ENCODE results near the gene RPS6KA4. TPM values are rescaled to one million over a fixed set of nuclear protein-coding genes. Genes with fewer than 3 reads are reported as not detected.

Gene RPS6KA4
- total and polyA plus RNA-seq, 2 of the 13 experiments (the other 11 are each of a cell fraction or from before 2014, with no cell fraction given), result 8.9 to 14.2 TPM

DNA sequence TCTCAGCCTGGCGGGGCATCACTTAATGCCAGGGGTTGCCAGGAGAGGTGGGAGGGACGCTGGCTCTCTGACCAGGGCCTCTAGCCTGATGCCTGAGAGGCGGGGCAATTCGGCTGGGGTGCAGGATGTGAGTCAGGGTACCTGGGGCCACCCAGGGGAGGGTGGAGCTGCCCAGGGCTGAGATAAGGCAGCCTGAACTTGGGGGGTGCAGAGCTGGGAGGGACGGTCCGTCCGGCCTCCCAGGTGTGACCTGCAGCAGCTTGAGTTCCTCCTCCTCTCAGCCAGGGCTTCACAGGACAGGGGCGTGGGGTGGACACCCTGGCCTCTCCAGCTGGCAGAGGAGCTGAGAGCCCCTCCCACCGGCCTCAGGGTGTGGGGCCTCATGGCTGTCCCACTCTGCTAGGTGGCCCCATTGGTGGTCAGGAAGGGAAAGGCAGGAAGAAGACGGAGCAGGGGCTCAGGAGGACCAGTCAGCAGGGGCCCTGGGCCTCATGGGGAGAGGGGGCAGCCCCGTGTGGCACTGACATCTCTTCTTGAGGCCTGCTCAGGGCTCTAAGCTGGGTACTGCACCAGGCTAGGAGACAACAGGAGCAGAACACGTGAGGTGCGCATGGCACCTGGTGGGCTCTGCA is 942 bp upstream of the RPS6KA4 start (continued):
- no peak for TF ChIP-seq SALL2 (CRISPR knock-in tag; IDR thresholded peaks at IDR 0.05)
- TF ChIP-seq CREB1 (IDR thresholded peaks at IDR 0.05), result no peak
- TF ChIP-seq CREB1 (CRISPR knock-in tag; IDR thresholded peaks at IDR 0.05), result no peak
- TF ChIP-seq HDAC1 (CRISPR knock-in tag; IDR thresholded peaks at IDR 0.05), result no peak
- no peak for TF ChIP-seq SOX6 (IDR thresholded peaks at IDR 0.05)
- peak; percentile 30; the same call in 1 of the 2 replicates for TF ChIP-seq SOX6 (CRISPR knock-in tag; IDR thresholded peaks at IDR 0.05)
- 0 out of 2 replicates have a peak, but pooled peaks have one; percentile 79 for TF ChIP-seq EED (CRISPR knock-in tag; IDR thresholded peaks at IDR 0.05)
- peak; percentile 45; the same call in 1 of the 2 replicates for TF ChIP-seq TBX2 (CRISPR knock-in tag; IDR thresholded peaks at IDR 0.05; ENCODE audit: borderline replicate concordance)
- TF ChIP-seq FOXC1 (CRISPR knock-in tag; IDR thresholded peaks at IDR 0.05; ENCODE audit: borderline replicate concordance), result 0 out of 2 replicates have a peak, but pooled peaks have one; percentile 28
- TF ChIP-seq, protein P1, sequence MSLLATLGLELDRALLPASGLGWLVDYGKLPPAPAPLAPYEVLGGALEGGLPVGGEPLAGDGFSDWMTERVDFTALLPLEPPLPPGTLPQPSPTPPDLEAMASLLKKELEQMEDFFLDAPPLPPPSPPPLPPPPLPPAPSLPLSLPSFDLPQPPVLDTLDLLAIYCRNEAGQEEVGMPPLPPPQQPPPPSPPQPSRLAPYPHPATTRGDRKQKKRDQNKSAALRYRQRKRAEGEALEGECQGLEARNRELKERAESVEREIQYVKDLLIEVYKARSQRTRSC (CRISPR knock-in tag; IDR thresholded peaks at IDR 0.05; ENCODE audit: low read depth), result no peak
- TF ChIP-seq, protein P2, sequence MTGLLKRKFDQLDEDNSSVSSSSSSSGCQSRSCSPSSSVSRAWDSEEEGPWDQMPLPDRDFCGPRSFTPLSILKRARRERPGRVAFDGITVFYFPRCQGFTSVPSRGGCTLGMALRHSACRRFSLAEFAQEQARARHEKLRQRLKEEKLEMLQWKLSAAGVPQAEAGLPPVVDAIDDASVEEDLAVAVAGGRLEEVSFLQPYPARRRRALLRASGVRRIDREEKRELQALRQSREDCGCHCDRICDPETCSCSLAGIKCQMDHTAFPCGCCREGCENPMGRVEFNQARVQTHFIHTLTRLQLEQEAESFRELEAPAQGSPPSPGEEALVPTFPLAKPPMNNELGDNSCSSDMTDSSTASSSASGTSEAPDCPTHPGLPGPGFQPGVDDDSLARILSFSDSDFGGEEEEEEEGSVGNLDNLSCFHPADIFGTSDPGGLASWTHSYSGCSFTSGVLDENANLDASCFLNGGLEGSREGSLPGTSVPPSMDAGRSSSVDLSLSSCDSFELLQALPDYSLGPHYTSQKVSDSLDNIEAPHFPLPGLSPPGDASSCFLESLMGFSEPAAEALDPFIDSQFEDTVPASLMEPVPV (CRISPR knock-in tag; IDR thresholded peaks at IDR 0.05), result no peak
- no peak for TF ChIP-seq POLR2AphosphoS5 (IDR thresholded peaks at IDR 0.05; ENCODE audit: low read depth, low read length)
- TF ChIP-seq, protein P3, sequence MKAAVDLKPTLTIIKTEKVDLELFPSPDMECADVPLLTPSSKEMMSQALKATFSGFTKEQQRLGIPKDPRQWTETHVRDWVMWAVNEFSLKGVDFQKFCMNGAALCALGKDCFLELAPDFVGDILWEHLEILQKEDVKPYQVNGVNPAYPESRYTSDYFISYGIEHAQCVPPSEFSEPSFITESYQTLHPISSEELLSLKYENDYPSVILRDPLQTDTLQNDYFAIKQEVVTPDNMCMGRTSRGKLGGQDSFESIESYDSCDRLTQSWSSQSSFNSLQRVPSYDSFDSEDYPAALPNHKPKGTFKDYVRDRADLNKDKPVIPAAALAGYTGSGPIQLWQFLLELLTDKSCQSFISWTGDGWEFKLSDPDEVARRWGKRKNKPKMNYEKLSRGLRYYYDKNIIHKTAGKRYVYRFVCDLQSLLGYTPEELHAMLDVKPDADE (CRISPR knock-in tag; IDR thresholded peaks at IDR 0.05), result no peak
- no peak for TF ChIP-seq ZNF160 (CRISPR knock-in tag; IDR thresholded peaks at IDR 0.05)
- no peak for TF ChIP-seq ZNF569 (CRISPR knock-in tag; IDR thresholded peaks at IDR 0.05; ENCODE audit: borderline replicate concordance)
- TF ChIP-seq ZNF816 (CRISPR knock-in tag; IDR thresholded peaks at IDR 0.05; ENCODE audit: borderline replicate concordance), result no peak
- TF ChIP-seq, protein P4, sequence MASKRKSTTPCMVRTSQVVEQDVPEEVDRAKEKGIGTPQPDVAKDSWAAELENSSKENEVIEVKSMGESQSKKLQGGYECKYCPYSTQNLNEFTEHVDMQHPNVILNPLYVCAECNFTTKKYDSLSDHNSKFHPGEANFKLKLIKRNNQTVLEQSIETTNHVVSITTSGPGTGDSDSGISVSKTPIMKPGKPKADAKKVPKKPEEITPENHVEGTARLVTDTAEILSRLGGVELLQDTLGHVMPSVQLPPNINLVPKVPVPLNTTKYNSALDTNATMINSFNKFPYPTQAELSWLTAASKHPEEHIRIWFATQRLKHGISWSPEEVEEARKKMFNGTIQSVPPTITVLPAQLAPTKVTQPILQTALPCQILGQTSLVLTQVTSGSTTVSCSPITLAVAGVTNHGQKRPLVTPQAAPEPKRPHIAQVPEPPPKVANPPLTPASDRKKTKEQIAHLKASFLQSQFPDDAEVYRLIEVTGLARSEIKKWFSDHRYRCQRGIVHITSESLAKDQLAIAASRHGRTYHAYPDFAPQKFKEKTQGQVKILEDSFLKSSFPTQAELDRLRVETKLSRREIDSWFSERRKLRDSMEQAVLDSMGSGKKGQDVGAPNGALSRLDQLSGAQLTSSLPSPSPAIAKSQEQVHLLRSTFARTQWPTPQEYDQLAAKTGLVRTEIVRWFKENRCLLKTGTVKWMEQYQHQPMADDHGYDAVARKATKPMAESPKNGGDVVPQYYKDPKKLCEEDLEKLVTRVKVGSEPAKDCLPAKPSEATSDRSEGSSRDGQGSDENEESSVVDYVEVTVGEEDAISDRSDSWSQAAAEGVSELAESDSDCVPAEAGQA (IDR thresholded peaks at IDR 0.05; ENCODE audit: low read depth), result no peak
- TF ChIP-seq, protein P4 (CRISPR knock-in tag; IDR thresholded peaks at IDR 0.05; ENCODE audit: borderline replicate concordance), result no peak
- TF ChIP-seq ZMYM3 (CRISPR knock-in tag; IDR thresholded peaks at IDR 0.05), result no peak
- no peak for TF ChIP-seq ATM (IDR thresholded peaks at IDR 0.05; ENCODE audit: borderline replicate concordance)
